CD14-positive monocyte (primary cell): Measurements from ENCODE around the gene PNKD. TPM values are rescaled to one million over a fixed set of nuclear protein-coding genes. Genes with fewer than 3 reads are reported as not detected.

Source experiments
- DNase-seq, 3 donors: peaks; one replicate each; pipeline ENCODE4 v3.0.0-alpha.2; 2011 to 2022
- H2AFZ ChIP-seq: 2 replicates; pipeline ENCODE4 v1.6.0; 2012; ENCODE audit warnings: mild to moderate bottlenecking, low read depth, low read length, inconsistent platforms; ENCODE audit not compliant: insufficient read depth, poor library complexity, severe bottlenecking
- H3K27ac ChIP-seq, 2 donors: 1 replicate in 1 of 2; 2 replicates in 1 of 2; pipeline ENCODE4 v1.5.1; 2012 to 2013; ENCODE audit warnings: low read length in 2 of 2, control low read depth in 1 of 2, inconsistent platforms in 1 of 2, low read depth in 1 of 2, mild to moderate bottlenecking in 1 of 2
- H3K27me3 ChIP-seq, 2 donors: one replicate each; pipeline versions ENCODE4 v1.6.0 to v1.6.1; 2011 to 2013; ENCODE audit warnings: low read length in 2 of 2; ENCODE audit not compliant: control insufficient read depth in 2 of 2, insufficient read depth in 2 of 2
- H3K36me3 ChIP-seq, 2 donors: replicated peaks in 1 of 2; 1 replicate in 1 of 2; 2 replicates in 1 of 2; pipeline versions ENCODE4 v1.5.1 to v1.6.1; 2012 to 2013; ENCODE audit warnings: low read length in 2 of 2, control low read depth in 1 of 2, inconsistent platforms in 1 of 2, mild to moderate bottlenecking in 1 of 2; ENCODE audit not compliant: insufficient read depth in 2 of 2, control insufficient read depth in 1 of 2
- H3K4me1 ChIP-seq, 2 donors: 1 replicate in 1 of 2; 2 replicates in 1 of 2; pipeline versions ENCODE4 v1.5.1 to v1.6.1; 2012 to 2013; ENCODE audit warnings: low read length in 2 of 2, control low read depth in 1 of 2, inconsistent platforms in 1 of 2, mild to moderate bottlenecking in 1 of 2, moderate library complexity in 1 of 2; ENCODE audit not compliant: insufficient read depth in 2 of 2, control insufficient read depth in 1 of 2
- H3K4me2 ChIP-seq: replicated peaks from 2 replicates; pipeline ENCODE3; 2012; ENCODE audit warnings: low read length, moderate library complexity, mild to moderate bottlenecking; ENCODE audit not compliant: poor library complexity, severe bottlenecking; ENCODE audit errors: extremely low read depth
- H3K4me3 ChIP-seq, 3 experiments: fragments of 200-600 bp in 1 of 3; sonication (generic) in 1 of 3; replicated peaks in 1 of 3; 1 replicate in 2 of 3; 2 replicates in 1 of 3; pipeline ENCODE4 v1.5.1; 2011 to 2013; ENCODE audit warnings: low read length in 3 of 3, mild to moderate bottlenecking in 3 of 3, control low read depth in 2 of 3, low read depth in 2 of 3, inconsistent platforms in 1 of 3, moderate library complexity in 1 of 3
- H3K79me2 ChIP-seq: 2 replicates; pipeline ENCODE4 v1.6.0; 2012; ENCODE audit warnings: mild to moderate bottlenecking, control low read depth, inconsistent platforms, low read length, moderate library complexity; ENCODE audit not compliant: insufficient read depth
- H3K9ac ChIP-seq: 2 replicates; pipeline ENCODE4 v1.6.0; 2017; ENCODE audit warnings: low read length, mild to moderate bottlenecking; ENCODE audit not compliant: insufficient read depth, poor library complexity, severe bottlenecking
- H3K9me3 ChIP-seq, 2 donors: replicated peaks in 1 of 2; 1 replicate in 1 of 2; 2 replicates in 1 of 2; pipeline versions ENCODE4 v1.5.1 to v1.6.1; 2012 to 2013; ENCODE audit warnings: low read length in 2 of 2, control low read depth in 1 of 2; ENCODE audit not compliant: control insufficient read depth in 1 of 2, insufficient read depth in 1 of 2
- H4K20me1 ChIP-seq: 2 replicates; pipeline ENCODE4 v1.6.0; 2012; ENCODE audit warnings: mild to moderate bottlenecking, low read length, control low read depth, moderate library complexity; ENCODE audit not compliant: insufficient read depth
- H3K27ac Mint-ChIP-seq, 7 donors: one replicate each; pipeline ENCODE4 v1.8.0; 2020; ENCODE audit warnings: mild to moderate bottlenecking in 7 of 7, mixed read lengths in 7 of 7, moderate library complexity in 6 of 7, inconsistent platforms in 2 of 7
- H3K27me3 Mint-ChIP-seq, 3 donors: one replicate each; pipeline ENCODE4 v1.8.0; 2021 to 2022; ENCODE audit warnings: low read depth in 3 of 3, mild to moderate bottlenecking in 3 of 3, mixed read lengths in 3 of 3, moderate library complexity in 3 of 3, inconsistent platforms in 1 of 3
- H3K36me3 Mint-ChIP-seq, 2 donors: one replicate each; pipeline ENCODE4 v1.8.0; 2020; ENCODE audit warnings: mixed read lengths in 2 of 2, inconsistent platforms in 1 of 2, mild to moderate bottlenecking in 1 of 2
- H3K4me1 Mint-ChIP-seq: one replicate; pipeline ENCODE4 v1.8.0; 2020; ENCODE audit warnings: mild to moderate bottlenecking, mixed read lengths
- H3K4me3 Mint-ChIP-seq, 2 donors: one replicate each; pipeline ENCODE4 v1.8.0; 2020; ENCODE audit warnings: mild to moderate bottlenecking in 2 of 2, mixed read lengths in 2 of 2, moderate library complexity in 1 of 2
- H3K9me3 Mint-ChIP-seq, 7 donors: one replicate each; pipeline ENCODE4 v1.8.0; 2020 to 2022; ENCODE audit warnings: mixed read lengths in 7 of 7, mild to moderate bottlenecking in 6 of 7, moderate library complexity in 6 of 7, inconsistent platforms in 2 of 7
- CTCF ChIP-seq: fragments of 200-600 bp; IDR thresholded peaks from one replicate; pipeline ENCODE4 v1.8.0; 2022; ENCODE audit warnings: antibody characterized with exemption, mild to moderate bottlenecking
- WGBS: methylation state at CpG from one replicate; pipeline ENCODE4 v1.1.5; 2013; ENCODE audit warnings: missing lambda C conversion rate; ENCODE audit not compliant: insufficient coverage; 5-methylcytosine and 5-hydroxymethylcytosine counted together
- intact Hi-C, 2 donors: fragments of 100-400 bp; cut with micrococcal nuclease; formaldehyde crosslinking; loops; one replicate each; pipeline versions ENCODE4 v1.15.0 to v1.15.1; 2023
- polyA plus RNA-seq, 3 donors: library from polyadenylated mRNA; depleted of rRNA in 1 of 3; unstranded in 2 of 3; stranded (reverse) in 1 of 3; fragments of 300-500 nt in 2 of 3; fragments of >200 nt in 1 of 3; fragmentation: Illumina TruSeq in 2 of 3; gene quantifications; 1 replicate in 2 of 3; 2 replicates in 1 of 3; pipeline ENCODE4 v1.2.3, GENCODE V29; 2012 to 2021

The PNKD gene
- polyA plus RNA-seq, 3 donors: 79.8 to 92.0 (median 88.2) TPM

- peak overlapping the region in 1 of 2 donors; percentile 68 for H3K27ac ChIP-seq
Observed at GRCh38 chr2:218226903-218227302, 43.4 kb upstream of the PNKD start.

GRCh38 chr2:218228366-218229090 is 41.8 kb upstream of the PNKD start:
- TF ChIP-seq CTCF: no peak
- peaks cover 75 to 88% of the 10 kb centered on the region in 2 donors for H3K36me3 Mint-ChIP-seq
- peak overlapping the region in 1 of 2 donors; percentile 35 for H3K4me3 Mint-ChIP-seq
- no CpG with 5 or more reads among the region's 6 CpGs for WGBS
- Histone ChIP-seq H3K79me2 (peaks cover 87% of the 10 kb centered on the region), H3K4me1 (peaks cover 59 to 74% of the 10 kb centered on the region in 2 donors), H4K20me1 (peaks cover 100% of the 10 kb centered on the region), H3K4me2 (peak overlapping the region; percentile 72), H3K9ac (no peak overlapping the region), H3K36me3 (peaks cover 78 to 94% of the 10 kb centered on the region in 2 donors), H3K27ac (peak overlapping the region; percentile 30 to 68), H3K9me3 (no peaks in the 10 kb centered on the region), H3K4me3 (peak overlapping the region in 1 of 3 experiments; percentile 64), H2AFZ (no peak overlapping the region), H3K27me3 (no peaks in the 10 kb centered on the region)
- DNase-seq: peak in 2 of 3 donors; percentile 23 to 28
- peak overlapping the region; percentile 79 to 88 (median 86) for H3K27ac Mint-ChIP-seq
- peaks cover 69% of the 10 kb centered on the region for H3K4me1 Mint-ChIP-seq
- H3K9me3 Mint-ChIP-seq: no peaks in the 10 kb centered on the region
- intact Hi-C loops: no loop called here
- no peaks in the 10 kb centered on the region for H3K27me3 Mint-ChIP-seq

More at GRCh38 chr2:218226903-218227302, 43.4 kb upstream of the PNKD start:
- Histone ChIP-seq H4K20me1 (peaks cover 100% of the 10 kb centered on the region), H3K9me3 (no peaks in the 10 kb centered on the region), H3K4me2 (no peak overlapping the region), H2AFZ (no peak overlapping the region), H3K4me3 (no peak overlapping the region), H3K27me3 (no peaks in the 10 kb centered on the region), H3K9ac (no peak overlapping the region), H3K4me1 (peaks cover 75 to 91% of the 10 kb centered on the region in 2 donors), H3K36me3 (peaks cover 66 to 94% of the 10 kb centered on the region in 2 donors), H3K79me2 (peaks cover 87% of the 10 kb centered on the region)
- peak overlapping the region in 6 of 7 donors; percentile 27 to 88 (median 71) for H3K27ac Mint-ChIP-seq
- no peak for DNase-seq
- no peaks in the 10 kb centered on the region for H3K27me3 Mint-ChIP-seq
- intact Hi-C loops: no loop called here
- WGBS: 100% methylated on average over 1 of the region's 3 CpGs
- H3K36me3 Mint-ChIP-seq: peaks cover 70 to 79% of the 10 kb centered on the region in 2 donors
- H3K9me3 Mint-ChIP-seq: no peaks in the 10 kb centered on the region
- peaks cover 84% of the 10 kb centered on the region for H3K4me1 Mint-ChIP-seq
- no peak for TF ChIP-seq CTCF
- no peak overlapping the region for H3K4me3 Mint-ChIP-seq
